ENCODE results near the gene CEP85L. TPM values are rescaled to one million over a fixed set of nuclear protein-coding genes. Genes with fewer than 3 reads are reported as not detected.

Gene CEP85L
- total and polyA plus RNA-seq, 10 of the 15 experiments (the other 5 are each of a cell fraction or from before 2014, with no cell fraction given) = 1.8 to 10.9 (median 7.1) TPM

GRCh38 chr6:118464620-118465019, 186.8 kb downstream of the CEP85L start (continued):
- no peak for TF ChIP-seq PRDM15 (CRISPR knock-in tag; IDR thresholded peaks at IDR 0.05)

GRCh38 chr6:118460958-118461470, 190.4 kb downstream of the CEP85L start:
- FAIRE-seq (no peak), DNase-seq (ENCODE audit: low read depth, low spot score) (no peak), ATAC-seq (no peak)
- TF ChIP-seq RB1 (IDR thresholded peaks at IDR 0.05; ENCODE audit: borderline replicate concordance) = no peak
- no peak for TF ChIP-seq SRF (IDR thresholded peaks at IDR 0.05; ENCODE audit: low read depth in 2 of 2, low read length in 2 of 2)
- no peak for TF ChIP-seq NFXL1 (IDR thresholded peaks at IDR 0.05; ENCODE audit: borderline replicate concordance)
- no peak for TF ChIP-seq SP1 (IDR thresholded peaks at IDR 0.05; ENCODE audit: low read depth, low read length)
- TF ChIP-seq CHD4 (IDR thresholded peaks at IDR 0.05) = no peak
- no peak for TF ChIP-seq KLF5 (IDR thresholded peaks at IDR 0.05; ENCODE audit: partially characterized antibody)
- RAD21 ChIA-PET (ENCODE audit: unreplicated experiment) = no interaction called here
- CTCF ChIA-PET = interaction anchor here (0.7 kb wide), 1 partner anchor 208 kb away, joined by 3 read pairs; no protein-coding TSS in a partner anchor
- SMC1A ChIA-PET (ENCODE audit: uncharacterized antibody, unreplicated experiment) = interaction anchor here (0.6 kb wide), 2 partner anchors 9 to 439 kb away, joined by 3 read pairs; no protein-coding TSS in a partner anchor
- Histone ChIP-seq H3K9ac (ENCODE audit: control insufficient read depth, insufficient read depth, low read length) (no peak overlapping the region), H3K79me2 (ENCODE audit: control insufficient read depth, insufficient read depth, low read length) (no peaks in the 10 kb centered on the region), H3K4me1 (ENCODE audit: control insufficient read depth, insufficient read depth, low read length) (no peaks in the 10 kb centered on the region), H3K4me3 (no peak overlapping the region), H2AFZ (ENCODE audit: control insufficient read depth, low read depth, low read length) (no peak overlapping the region), H3K36me3 (ENCODE audit: control insufficient read depth in 2 of 2, insufficient read depth in 2 of 2, low read length in 1 of 2) (peaks cover 0 to 2% of the 10 kb centered on the region in 2 experiments; a peak in 1 of 4 replicates), H4K20me1 (ENCODE audit: control insufficient read depth, insufficient read depth) (no peaks in the 10 kb centered on the region), H3K4me2 (ENCODE audit: control insufficient read depth, insufficient read depth) (no peak overlapping the region), H3K27me3 (replicated peaks in 1 of 2; ENCODE audit: control insufficient read depth in 2 of 2, insufficient read depth in 2 of 2, low read length in 1 of 2) (no peaks in the 10 kb centered on the region), H3K9me3 (replicated peaks; ENCODE audit: control insufficient read depth, insufficient read depth, low read length) (no peaks in the 10 kb centered on the region), H3K27ac (ENCODE audit: control insufficient read depth, insufficient read depth) (no peak overlapping the region)
- no TSS peak for BruUV-seq (replicated peaks)
- 75% methylated on average over 2 of the region's 2 CpGs for WGBS (ENCODE audit: insufficient coverage, insufficient replicate concordance, low lambda C conversion rate, missing lambda C conversion rate)
- in situ Hi-C loops (cut with MboI) (no loop called here), intact Hi-C loops (cut with micrococcal nuclease; ENCODE audit: unreplicated experiment) (no loop called here)
- POLR2A ChIA-PET = no interaction called here

All from GM12878 (cell line).